ENCODE measurements around the gene TMEM234. TPM values are rescaled to one million over a fixed set of nuclear protein-coding genes. Genes with fewer than 3 reads are reported as not detected.
A peak's percentile ranks its signal among the peaks of the same experiment; 100 is the strongest.

The TMEM234 gene
- total RNA-seq, 1 experiment from 2014 or later, result 7.7 TPM

DNA sequence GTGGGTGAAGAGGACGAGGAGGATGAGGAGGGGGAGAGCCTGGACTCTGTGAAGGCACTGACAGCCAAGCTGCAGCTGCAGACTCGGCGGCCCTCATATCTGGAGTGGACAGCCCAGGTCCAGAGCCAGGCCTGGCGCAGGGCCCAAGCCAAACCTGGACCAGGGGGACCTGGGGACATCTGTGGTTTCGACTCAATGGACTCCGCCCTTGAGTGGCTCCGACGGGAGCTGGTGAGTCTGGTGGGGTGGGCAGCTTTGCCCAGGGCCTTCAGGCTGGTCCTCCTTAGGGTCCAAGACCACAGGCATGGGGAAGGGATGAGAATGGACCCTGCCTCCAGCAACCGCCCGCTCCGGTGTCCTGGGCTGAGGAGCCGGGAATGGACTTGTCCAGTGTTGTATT, 25.3 kb upstream of the TMEM234 start:
- Histone ChIP-seq H3K9ac (ENCODE audit: low read length) (no peak overlapping the region), H3K9me2 (replicated peaks; ENCODE audit: low read length) (no peaks in the 10 kb centered on the region), H3K36me3 (ENCODE audit: low read depth, low read length) (no peaks in the 10 kb centered on the region), H2AFZ (ENCODE audit: low read length) (no peak overlapping the region), H3K9me3 (ENCODE audit: low read length) (no peaks in the 10 kb centered on the region), H3K27ac (ENCODE audit: low read length) (no peak overlapping the region), H3K27me3 (ENCODE audit: low read length) (no peaks in the 10 kb centered on the region), H3K4me2 (ENCODE audit: low read length) (no peak overlapping the region), H3F3A (ENCODE audit: low read length, unreplicated experiment) (no peaks in the 10 kb centered on the region), H3K4me3 (ENCODE audit: low read length) (no peak overlapping the region), H3K4me1 (ENCODE audit: insufficient read depth, low read length) (peaks cover 16% of the 10 kb centered on the region; the same call in 1 of the 2 replicates), H4K20me1 (ENCODE audit: low read length) (no peaks in the 10 kb centered on the region), H3K79me2 (ENCODE audit: low read length) (no peaks in the 10 kb centered on the region)
- TF ChIP-seq EZH2phosphoT487 (IDR thresholded peaks at IDR 0.05; ENCODE audit: borderline replicate concordance, low read length) (no peak), EZH2 (IDR thresholded peaks at IDR 0.05; ENCODE audit: low read length, unreplicated experiment) (no peak)
- TF ChIP-seq, protein P1, sequence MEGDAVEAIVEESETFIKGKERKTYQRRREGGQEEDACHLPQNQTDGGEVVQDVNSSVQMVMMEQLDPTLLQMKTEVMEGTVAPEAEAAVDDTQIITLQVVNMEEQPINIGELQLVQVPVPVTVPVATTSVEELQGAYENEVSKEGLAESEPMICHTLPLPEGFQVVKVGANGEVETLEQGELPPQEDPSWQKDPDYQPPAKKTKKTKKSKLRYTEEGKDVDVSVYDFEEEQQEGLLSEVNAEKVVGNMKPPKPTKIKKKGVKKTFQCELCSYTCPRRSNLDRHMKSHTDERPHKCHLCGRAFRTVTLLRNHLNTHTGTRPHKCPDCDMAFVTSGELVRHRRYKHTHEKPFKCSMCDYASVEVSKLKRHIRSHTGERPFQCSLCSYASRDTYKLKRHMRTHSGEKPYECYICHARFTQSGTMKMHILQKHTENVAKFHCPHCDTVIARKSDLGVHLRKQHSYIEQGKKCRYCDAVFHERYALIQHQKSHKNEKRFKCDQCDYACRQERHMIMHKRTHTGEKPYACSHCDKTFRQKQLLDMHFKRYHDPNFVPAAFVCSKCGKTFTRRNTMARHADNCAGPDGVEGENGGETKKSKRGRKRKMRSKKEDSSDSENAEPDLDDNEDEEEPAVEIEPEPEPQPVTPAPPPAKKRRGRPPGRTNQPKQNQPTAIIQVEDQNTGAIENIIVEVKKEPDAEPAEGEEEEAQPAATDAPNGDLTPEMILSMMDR (conservative IDR thresholded peaks at IDR 0.05; ENCODE audit: low read depth, low read length), result no peak
- BruUV-seq (replicated peaks), result no TSS peak
- CTCF ChIA-PET, result interaction anchor here (1.7 kb wide), 1 partner anchor 32 kb away, joined by 13 read pairs; no protein-coding TSS in a partner anchor
- ATAC-seq (no peak), DNase-seq (no peak)
- POLR2A ChIA-PET (ENCODE audit: unreplicated experiment), result no interaction called here
- intact Hi-C loops (cut with micrococcal nuclease), result no loop called here

DNA sequence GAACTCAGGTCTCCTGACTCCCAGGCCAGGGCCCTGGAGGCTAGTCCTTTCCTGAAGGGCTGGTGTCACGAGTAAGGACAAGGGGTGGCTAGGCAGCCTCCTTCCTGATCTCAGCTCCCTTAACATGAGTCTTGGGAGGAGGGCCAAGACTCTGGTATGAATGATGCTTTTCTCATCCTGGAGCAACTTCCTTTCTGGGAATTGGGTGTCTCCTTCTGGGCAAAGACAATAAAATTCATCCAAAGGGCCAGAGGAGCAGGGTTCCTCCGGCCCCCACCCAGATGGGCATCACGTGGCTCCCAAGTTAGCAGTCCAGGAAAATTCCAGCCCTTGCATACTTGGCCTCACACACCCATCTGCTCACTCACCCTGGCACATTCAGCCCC, 24.7 kb upstream of the TMEM234 start, which contains the start of gene FAM167B:
Gene FAM167B (plus strand): TSS at position 335 of the 386 bp plus-strand sequence. CDS start 200 bp downstream, outside the sequence.
- H2AFZ ChIP-seq (ENCODE audit: low read length), result peak within 1 kb of the TSS; percentile 63; the same call in 1 of the 2 replicates
- CTCF ChIA-PET, result interaction anchor here (0.7 to 1.4 kb wide), 2 partner anchors 47 to 104 kb away, joined by 3 read pairs; partner anchors contain the start of gene CCDC28B

More for the DNA sequence above, 24.7 kb upstream of the TMEM234 start, which contains the start of gene FAM167B:
- H3K9me3 ChIP-seq (ENCODE audit: low read length), result no peaks in the 10 kb centered on the region
- no peak within 1 kb of the TSS for H3K4me3 ChIP-seq (ENCODE audit: low read length)
- BruUV-seq (replicated peaks), result no TSS peak
- POLR2A ChIA-PET (ENCODE audit: unreplicated experiment), result no interaction called here
- no peak within 1 kb of the TSS for H3K9ac ChIP-seq (ENCODE audit: low read length)
- H3K36me3 ChIP-seq (ENCODE audit: low read depth, low read length), result no peaks in the 10 kb centered on the region
- H3K9me2 ChIP-seq (replicated peaks; ENCODE audit: low read length), result no peaks in the 10 kb centered on the region
- intact Hi-C loops (cut with micrococcal nuclease), result no loop called here
- peaks cover 16% of the 10 kb centered on the region; the same call in 1 of the 2 replicates for H3K4me1 ChIP-seq (ENCODE audit: insufficient read depth, low read length)
- no peaks in the 10 kb centered on the region for H4K20me1 ChIP-seq (ENCODE audit: low read length)
- ATAC-seq, result peak; percentile 61
- peak; percentile 56 for DNase-seq
- no peaks in the 10 kb centered on the region for H3F3A ChIP-seq (ENCODE audit: low read length, unreplicated experiment)
- no peak within 1 kb of the TSS for H3K27ac ChIP-seq (ENCODE audit: low read length)
- H3K4me2 ChIP-seq (ENCODE audit: low read length), result no peak within 1 kb of the TSS
- TF ChIP-seq, protein P1 (conservative IDR thresholded peaks at IDR 0.05; ENCODE audit: low read depth, low read length), result no peak
- no peak for TF ChIP-seq EZH2phosphoT487 (IDR thresholded peaks at IDR 0.05; ENCODE audit: borderline replicate concordance, low read length)
- TF ChIP-seq EZH2 (IDR thresholded peaks at IDR 0.05; ENCODE audit: low read length, unreplicated experiment), result no peak
- H3K27me3 ChIP-seq (ENCODE audit: low read length), result no peaks in the 10 kb centered on the region
- H3K79me2 ChIP-seq (ENCODE audit: low read length), result no peaks in the 10 kb centered on the region
